SU-DHL-6 (cell line): ENCODE results near the gene SLC25A18.

Source experiments
- EZH2phosphoT487 ChIP-seq: fragments of 200-600 bp; sonication (generic), shearing (Covaris generic); conservative IDR thresholded peaks from 2 replicates; pipeline ENCODE4 v1.6.1; 2018; ENCODE audit warnings: mild to moderate bottlenecking, antibody characterized with exemption, low read length, moderate library complexity, mixed read lengths
- TF ChIP-seq, protein P1 (sequence below): fragments of 200-600 bp; sonication (generic); IDR thresholded peaks from one replicate; pipeline ENCODE4 v1.5.1; 2017; ENCODE audit warnings: antibody characterized with exemption, mild to moderate bottlenecking, low read length, moderate library complexity; ENCODE audit not compliant: insufficient read depth, poor library complexity, severe bottlenecking

DNA sequence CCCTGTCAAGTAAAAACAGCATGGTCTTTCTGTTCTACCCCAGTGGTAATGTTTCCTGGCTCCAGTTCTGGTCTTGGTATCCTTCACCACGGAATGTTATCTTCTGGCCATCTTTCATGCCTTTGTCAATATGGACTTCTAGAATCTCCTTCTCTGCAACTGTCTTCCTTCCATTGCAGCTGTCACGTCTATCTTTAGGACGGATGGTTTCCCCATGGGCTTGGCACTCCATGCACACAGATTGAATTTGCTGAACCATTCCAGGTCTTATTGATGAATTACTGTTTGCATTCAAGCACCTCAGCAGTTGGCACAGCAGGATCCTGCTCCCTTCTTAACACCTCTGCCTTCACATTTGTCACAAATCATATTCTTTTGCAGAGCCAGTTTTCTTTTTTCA is 44.9 kb upstream of the SLC25A18 start:
- TF ChIP-seq, protein P1, sequence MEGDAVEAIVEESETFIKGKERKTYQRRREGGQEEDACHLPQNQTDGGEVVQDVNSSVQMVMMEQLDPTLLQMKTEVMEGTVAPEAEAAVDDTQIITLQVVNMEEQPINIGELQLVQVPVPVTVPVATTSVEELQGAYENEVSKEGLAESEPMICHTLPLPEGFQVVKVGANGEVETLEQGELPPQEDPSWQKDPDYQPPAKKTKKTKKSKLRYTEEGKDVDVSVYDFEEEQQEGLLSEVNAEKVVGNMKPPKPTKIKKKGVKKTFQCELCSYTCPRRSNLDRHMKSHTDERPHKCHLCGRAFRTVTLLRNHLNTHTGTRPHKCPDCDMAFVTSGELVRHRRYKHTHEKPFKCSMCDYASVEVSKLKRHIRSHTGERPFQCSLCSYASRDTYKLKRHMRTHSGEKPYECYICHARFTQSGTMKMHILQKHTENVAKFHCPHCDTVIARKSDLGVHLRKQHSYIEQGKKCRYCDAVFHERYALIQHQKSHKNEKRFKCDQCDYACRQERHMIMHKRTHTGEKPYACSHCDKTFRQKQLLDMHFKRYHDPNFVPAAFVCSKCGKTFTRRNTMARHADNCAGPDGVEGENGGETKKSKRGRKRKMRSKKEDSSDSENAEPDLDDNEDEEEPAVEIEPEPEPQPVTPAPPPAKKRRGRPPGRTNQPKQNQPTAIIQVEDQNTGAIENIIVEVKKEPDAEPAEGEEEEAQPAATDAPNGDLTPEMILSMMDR: no peak
- no peak for TF ChIP-seq EZH2phosphoT487
